Ovary (tissue), 3 donors: Measurements from ENCODE around the gene LRRC3.

Experiments used
- EP300 ChIP-seq: sonication (generic); formaldehyde crosslinking; IDR thresholded peaks from one replicate; pipeline ENCODE4 v1.6.1; 2017; ENCODE audit warnings: antibody characterized with exemption
- POLR2A ChIP-seq: fragments of 450-650 bp; IDR thresholded peaks from one replicate; pipeline ENCODE4 v1.6.1; 2017; ENCODE audit warnings: antibody characterized with exemption, mild to moderate bottlenecking, moderate library complexity
- TF ChIP-seq, protein P1 (sequence below), 3 donors: fragments of 450-650 bp in 2 of 3; fragments of 200-600 bp in 1 of 3; IDR thresholded peaks; one replicate each; pipeline versions ENCODE4 v1.5.1 to v1.8.0; 2016 to 2022; ENCODE audit warnings: antibody characterized with exemption in 3 of 3, mild to moderate bottlenecking in 1 of 3
- donor health status: DM: no; HTN: no; CAD: no.

GRCh38 chr21:44484498-44485253 lies 29.4 kb downstream of the LRRC3 start:
- TF ChIP-seq, protein P1, sequence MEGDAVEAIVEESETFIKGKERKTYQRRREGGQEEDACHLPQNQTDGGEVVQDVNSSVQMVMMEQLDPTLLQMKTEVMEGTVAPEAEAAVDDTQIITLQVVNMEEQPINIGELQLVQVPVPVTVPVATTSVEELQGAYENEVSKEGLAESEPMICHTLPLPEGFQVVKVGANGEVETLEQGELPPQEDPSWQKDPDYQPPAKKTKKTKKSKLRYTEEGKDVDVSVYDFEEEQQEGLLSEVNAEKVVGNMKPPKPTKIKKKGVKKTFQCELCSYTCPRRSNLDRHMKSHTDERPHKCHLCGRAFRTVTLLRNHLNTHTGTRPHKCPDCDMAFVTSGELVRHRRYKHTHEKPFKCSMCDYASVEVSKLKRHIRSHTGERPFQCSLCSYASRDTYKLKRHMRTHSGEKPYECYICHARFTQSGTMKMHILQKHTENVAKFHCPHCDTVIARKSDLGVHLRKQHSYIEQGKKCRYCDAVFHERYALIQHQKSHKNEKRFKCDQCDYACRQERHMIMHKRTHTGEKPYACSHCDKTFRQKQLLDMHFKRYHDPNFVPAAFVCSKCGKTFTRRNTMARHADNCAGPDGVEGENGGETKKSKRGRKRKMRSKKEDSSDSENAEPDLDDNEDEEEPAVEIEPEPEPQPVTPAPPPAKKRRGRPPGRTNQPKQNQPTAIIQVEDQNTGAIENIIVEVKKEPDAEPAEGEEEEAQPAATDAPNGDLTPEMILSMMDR (IDR thresholded peaks at IDR 0.05), result no peak
- TF ChIP-seq EP300 (no peak), POLR2A (no peak)
